ENCODE data around the gene RSAD2. TPM values are rescaled to one million over a fixed set of nuclear protein-coding genes. Genes with fewer than 3 reads are reported as not detected.
A peak's percentile ranks its signal among the peaks of the same experiment; 100 is the strongest.
"Not testable (repeated sequence)": the region's sequence is repeated elsewhere in the genome, so short reads cannot be mapped to it uniquely, and the experiment has no call there.

The RSAD2 gene
- polyA plus RNA-seq, 1 donor (not counting 4 experiments of a cell fraction or from before 2014, with no cell fraction given) = 1.7 TPM

GRCh38 chr2:6893876-6894482 is 16.4 kb downstream of the RSAD2 start:
- H3K9me1 ChIP-seq (ENCODE audit: control insufficient read depth, extremely low read depth, insufficient read depth, low read length) = no peaks in the 10 kb centered on the region
- no peak for DNase-seq (ENCODE audit: low read depth, low spot score)
- TF ChIP-seq CTCF (optimal IDR thresholded peaks at IDR 0.05 in 1 of 3, IDR thresholded peaks at IDR 0.05 in 1 of 3, conservative IDR thresholded peaks at IDR 0.05 in 1 of 3; ENCODE audit: extremely low read depth in 1 of 3, insufficient read depth in 2 of 3, low read length in 3 of 3) (no peak), EZH2 (IDR thresholded peaks at IDR 0.05; ENCODE audit: low read length) (no peak)
- H3K9me3 ChIP-seq (ENCODE audit: control insufficient read depth, low read depth, low read length) = no peaks in the 10 kb centered on the region
- no peak for FAIRE-seq
- no peaks in the 10 kb centered on the region for H4K20me1 ChIP-seq (ENCODE audit: control insufficient read depth, extremely low read depth, insufficient read depth, low read length)
- no peaks in the 10 kb centered on the region for H3K79me2 ChIP-seq (ENCODE audit: control insufficient read depth, insufficient read depth, low read length)
- no peaks in the 10 kb centered on the region for H3K27me3 ChIP-seq (ENCODE audit: control insufficient read depth, extremely low read depth, insufficient read depth, low read length)
- no peak overlapping the region for H3K4me2 ChIP-seq (ENCODE audit: control insufficient read depth, extremely low read depth, insufficient read depth, low read depth, low read length)
- H2AFZ ChIP-seq (ENCODE audit: control insufficient read depth, low read length) = no peak overlapping the region
- dilution Hi-C loops (cut with MboI; ENCODE audit: extremely low pct_ligation_motif_present, low sequenced_read_pairs) = no loop called here
- no peak overlapping the region for H3K9ac ChIP-seq (ENCODE audit: control insufficient read depth, extremely low read depth, insufficient read depth, low read length)
- no peak overlapping the region for H3K4me3 ChIP-seq (ENCODE audit: control insufficient read depth in 2 of 3, extremely low read depth in 1 of 3, insufficient read depth in 2 of 3, low read depth in 1 of 3, low read length in 3 of 3)
- H3K4me1 ChIP-seq (ENCODE audit: control insufficient read depth, extremely low read depth, insufficient read depth, low read length) = no peaks in the 10 kb centered on the region
- H3K36me3 ChIP-seq (ENCODE audit: control insufficient read depth in 2 of 2, extremely low read depth in 1 of 2, insufficient read depth in 2 of 2, low read length in 2 of 2) = no peaks in the 10 kb centered on the region
- H3K27ac ChIP-seq (ENCODE audit: control insufficient read depth, insufficient read depth, low read length) = no peak overlapping the region

GRCh38 chr2:6896930-6897759 is 19.6 kb downstream of the RSAD2 start:
- Histone ChIP-seq H3K36me3 (ENCODE audit: control insufficient read depth in 2 of 2, extremely low read depth in 1 of 2, insufficient read depth in 2 of 2, low read length in 2 of 2) (no peaks in the 10 kb centered on the region), H3K79me2 (ENCODE audit: control insufficient read depth, insufficient read depth, low read length) (no peaks in the 10 kb centered on the region), H3K4me2 (ENCODE audit: control insufficient read depth, extremely low read depth, insufficient read depth, low read depth, low read length) (no peak overlapping the region), H2AFZ (ENCODE audit: control insufficient read depth, low read length) (no peak overlapping the region), H3K4me1 (ENCODE audit: control insufficient read depth, extremely low read depth, insufficient read depth, low read length) (no peaks in the 10 kb centered on the region), H3K27ac (ENCODE audit: control insufficient read depth, insufficient read depth, low read length) (no peak overlapping the region), H4K20me1 (ENCODE audit: control insufficient read depth, extremely low read depth, insufficient read depth, low read length) (no peaks in the 10 kb centered on the region), H3K9me1 (ENCODE audit: control insufficient read depth, extremely low read depth, insufficient read depth, low read length) (no peaks in the 10 kb centered on the region), H3K9ac (ENCODE audit: control insufficient read depth, extremely low read depth, insufficient read depth, low read length) (no peak overlapping the region), H3K9me3 (ENCODE audit: control insufficient read depth, low read depth, low read length) (no peaks in the 10 kb centered on the region), H3K27me3 (ENCODE audit: control insufficient read depth, extremely low read depth, insufficient read depth, low read length) (no peaks in the 10 kb centered on the region), H3K4me3 (ENCODE audit: control insufficient read depth in 2 of 3, extremely low read depth in 1 of 3, insufficient read depth in 2 of 3, low read depth in 1 of 3, low read length in 3 of 3) (no peak overlapping the region)
- dilution Hi-C loops (cut with MboI; ENCODE audit: extremely low pct_ligation_motif_present, low sequenced_read_pairs) = no loop called here
- no peak for TF ChIP-seq EZH2 (IDR thresholded peaks at IDR 0.05; ENCODE audit: low read length)
- TF ChIP-seq CTCF (optimal IDR thresholded peaks at IDR 0.05 in 1 of 3, IDR thresholded peaks at IDR 0.05 in 1 of 3, conservative IDR thresholded peaks at IDR 0.05 in 1 of 3; ENCODE audit: extremely low read depth in 1 of 3, insufficient read depth in 2 of 3, low read length in 3 of 3) = peak in 2 of 3 experiments; percentile 30 to 44
- FAIRE-seq (no peak), DNase-seq (ENCODE audit: low read depth, low spot score) (no peak)

- DNase-seq (ENCODE audit: low read depth, low spot score); H3K9ac ChIP-seq (ENCODE audit: control insufficient read depth, extremely low read depth, insufficient read depth, low read length); H3K9me1 ChIP-seq (ENCODE audit: control insufficient read depth, extremely low read depth, insufficient read depth, low read length); H2AFZ ChIP-seq (ENCODE audit: control insufficient read depth, low read length); H3K4me2 ChIP-seq (ENCODE audit: control insufficient read depth, extremely low read depth, insufficient read depth, low read depth, low read length); dilution Hi-C loops (cut with MboI; ENCODE audit: extremely low pct_ligation_motif_present, low sequenced_read_pairs); H4K20me1 ChIP-seq (ENCODE audit: control insufficient read depth, extremely low read depth, insufficient read depth, low read length); H3K36me3 ChIP-seq (ENCODE audit: control insufficient read depth in 2 of 2, extremely low read depth in 1 of 2, insufficient read depth in 2 of 2, low read length in 2 of 2); H3K9me3 ChIP-seq (ENCODE audit: control insufficient read depth, low read depth, low read length); FAIRE-seq; H3K27ac ChIP-seq (ENCODE audit: control insufficient read depth, insufficient read depth, low read length); H3K4me1 ChIP-seq (ENCODE audit: control insufficient read depth, extremely low read depth, insufficient read depth, low read length); H3K4me3 ChIP-seq (ENCODE audit: control insufficient read depth in 2 of 3, extremely low read depth in 1 of 3, insufficient read depth in 2 of 3, low read depth in 1 of 3, low read length in 3 of 3); H3K27me3 ChIP-seq (ENCODE audit: control insufficient read depth, extremely low read depth, insufficient read depth, low read length); H3K79me2 ChIP-seq (ENCODE audit: control insufficient read depth, insufficient read depth, low read length): not testable (repeated sequence)
Observed at GRCh38 chr2:6902581-6902980, 25.0 kb downstream of the RSAD2 start.

All from keratinocyte (primary cell).